Subcutaneous adipose tissue (tissue), 4 donors: Measurements from ENCODE around the gene TRIM42. TPM values are rescaled to one million over a fixed set of nuclear protein-coding genes. Genes with fewer than 3 reads are reported as not detected.

Experiments
- CTCF ChIP-seq: fragments of 450-650 bp; IDR thresholded peaks from one replicate; pipeline ENCODE4 v1.5.1; 2016; ENCODE audit warnings: low read depth, mild to moderate bottlenecking, control low read depth, antibody characterized with exemption, moderate library complexity
- total RNA-seq, 4 donors: library from RNA; depleted of rRNA; stranded (reverse); fragments of >200 nt; gene quantifications; one replicate each; pipeline ENCODE4 v1.1.0, GENCODE V29; 2016

The TRIM42 gene
- total RNA-seq, 4 donors from 2014 or later: not detected

GRCh38 chr3:140651287-140651686 lies 26.6 kb upstream of the TRIM42 start:
- TF ChIP-seq CTCF: no peak

DNA sequence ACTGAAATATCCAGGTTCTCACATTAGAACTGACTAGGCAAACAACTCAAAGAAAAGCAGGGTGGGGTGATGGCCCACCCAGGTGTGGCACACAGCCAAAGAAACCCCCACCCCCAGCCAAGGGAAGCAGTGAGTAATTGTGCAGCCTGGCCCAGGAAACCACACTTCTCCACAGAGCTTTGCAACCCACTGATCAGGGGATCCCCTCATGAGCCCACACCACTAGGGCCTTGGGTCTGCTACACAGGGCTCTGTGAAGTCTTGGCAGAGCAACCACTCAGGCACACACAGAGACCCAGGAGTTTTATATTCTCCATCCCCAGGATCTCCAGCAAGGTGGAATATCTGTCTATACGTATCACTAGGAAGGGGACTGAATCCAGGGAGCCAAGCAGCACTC lies 22.2 kb upstream of the TRIM42 start:
- no peak for TF ChIP-seq CTCF

DNA sequence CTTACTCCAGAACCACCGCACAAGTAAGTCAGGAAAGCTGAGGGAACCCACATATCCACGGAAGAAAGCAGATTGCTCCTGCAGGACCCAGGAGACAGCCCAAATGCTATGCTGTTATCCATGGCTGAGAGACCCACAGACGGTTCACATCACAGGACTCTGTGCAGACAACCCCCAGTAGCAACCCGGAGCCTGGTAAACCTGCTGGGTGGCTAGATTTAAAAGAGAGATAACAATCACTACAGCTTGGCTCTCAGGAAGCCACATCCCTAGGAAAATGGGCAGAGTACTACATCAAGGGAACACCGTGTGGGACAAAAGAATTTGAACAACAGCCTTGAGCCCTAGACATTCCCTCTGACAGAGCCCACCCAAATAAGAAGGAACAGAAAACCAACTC lies 13.8 kb upstream of the TRIM42 start:
- no peak for TF ChIP-seq CTCF

GRCh38 chr3:140682586-140682985 lies 4.7 kb downstream of the TRIM42 start:
- TF ChIP-seq CTCF: no peak

DNA sequence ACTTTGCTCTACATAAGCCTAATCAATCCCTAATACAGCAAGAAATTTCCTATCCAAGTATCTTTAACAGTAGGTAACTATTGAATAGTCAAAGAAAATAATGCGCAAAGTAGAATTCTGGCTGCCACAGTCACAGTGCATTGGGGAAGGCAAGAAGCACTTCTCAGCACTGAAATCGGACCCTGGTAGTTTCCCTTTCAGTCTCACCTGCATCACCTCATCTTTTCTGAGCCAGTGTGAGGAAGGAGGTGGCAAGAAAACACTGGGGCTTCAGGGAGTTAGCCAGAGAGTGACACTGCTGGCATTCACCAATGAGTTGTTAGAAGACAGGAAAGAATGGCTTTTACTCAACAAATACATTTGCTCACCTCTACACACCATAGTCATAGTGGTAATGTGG lies 8.3 kb downstream of the TRIM42 start:
- no peak for TF ChIP-seq CTCF

DNA sequence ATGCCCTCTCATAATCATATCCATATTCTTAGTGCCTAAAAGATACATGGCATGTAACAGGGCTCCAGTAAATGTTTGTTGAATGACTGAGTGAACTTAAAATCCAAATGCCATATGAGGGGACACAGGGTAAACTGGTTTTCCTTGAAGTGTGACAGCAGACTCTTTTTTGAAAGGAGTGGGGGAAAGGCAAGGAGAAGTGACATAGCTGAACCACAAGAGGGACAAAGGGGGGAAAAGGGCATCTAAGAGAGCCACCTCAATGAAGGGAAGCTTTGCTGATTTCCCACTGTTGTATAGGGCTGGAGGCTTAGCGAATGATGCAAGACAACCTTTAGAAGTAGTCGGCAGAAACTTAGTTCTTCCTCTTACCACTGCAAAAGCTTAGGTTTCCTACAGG lies 9.1 kb downstream of the TRIM42 start:
- TF ChIP-seq CTCF: no peak

- TF ChIP-seq CTCF: no peak
These were observed 17.6 kb downstream of the TRIM42 start for GRCh38 chr3:140695361-140696061.
